ENCODE measurements around the gene CEPT1. TPM values are rescaled to one million over a fixed set of nuclear protein-coding genes. Genes with fewer than 3 reads are reported as not detected.

The CEPT1 gene
- total RNA-seq, 1 experiment from 2014 or later: 30.9 TPM

GRCh38 chr1:111099289-111099688 lies 40.7 kb upstream of the CEPT1 start:
- Histone ChIP-seq H3K27ac (ENCODE audit: low read depth, low read length, poor library complexity, severe bottlenecking) (no peak overlapping the region), H3K4me1 (ENCODE audit: insufficient read depth, low read length, poor library complexity, severe bottlenecking) (no peaks in the 10 kb centered on the region), H3K9me3 (ENCODE audit: low read depth, low read length, poor library complexity, severe bottlenecking) (peaks cover 7% of the 10 kb centered on the region), H3K27me3 (replicated peaks; ENCODE audit: insufficient read depth, low read depth, low read length, poor library complexity) (no peaks in the 10 kb centered on the region), H3K36me3 (ENCODE audit: insufficient read depth, low read length, poor library complexity, severe bottlenecking) (no peaks in the 10 kb centered on the region), H3K4me3 (ENCODE audit: low read depth, low read length, poor library complexity, severe bottlenecking) (no peak overlapping the region)
- ChIA-PET CTCF (no interaction called here), POLR2A (ENCODE audit: low non-redundant PET) (no interaction called here)
- BruUV-seq (replicated peaks): no TSS peak
- intact Hi-C loops (cut with micrococcal nuclease; ENCODE audit: unreplicated experiment): no loop called here
- no peak for DNase-seq (ENCODE audit: low spot score)
- TF ChIP-seq EZH2 (IDR thresholded peaks at IDR 0.05; ENCODE audit: borderline replicate concordance, low read depth, low read length, poor library complexity, severe bottlenecking): no peak
- TF ChIP-seq, protein P1, sequence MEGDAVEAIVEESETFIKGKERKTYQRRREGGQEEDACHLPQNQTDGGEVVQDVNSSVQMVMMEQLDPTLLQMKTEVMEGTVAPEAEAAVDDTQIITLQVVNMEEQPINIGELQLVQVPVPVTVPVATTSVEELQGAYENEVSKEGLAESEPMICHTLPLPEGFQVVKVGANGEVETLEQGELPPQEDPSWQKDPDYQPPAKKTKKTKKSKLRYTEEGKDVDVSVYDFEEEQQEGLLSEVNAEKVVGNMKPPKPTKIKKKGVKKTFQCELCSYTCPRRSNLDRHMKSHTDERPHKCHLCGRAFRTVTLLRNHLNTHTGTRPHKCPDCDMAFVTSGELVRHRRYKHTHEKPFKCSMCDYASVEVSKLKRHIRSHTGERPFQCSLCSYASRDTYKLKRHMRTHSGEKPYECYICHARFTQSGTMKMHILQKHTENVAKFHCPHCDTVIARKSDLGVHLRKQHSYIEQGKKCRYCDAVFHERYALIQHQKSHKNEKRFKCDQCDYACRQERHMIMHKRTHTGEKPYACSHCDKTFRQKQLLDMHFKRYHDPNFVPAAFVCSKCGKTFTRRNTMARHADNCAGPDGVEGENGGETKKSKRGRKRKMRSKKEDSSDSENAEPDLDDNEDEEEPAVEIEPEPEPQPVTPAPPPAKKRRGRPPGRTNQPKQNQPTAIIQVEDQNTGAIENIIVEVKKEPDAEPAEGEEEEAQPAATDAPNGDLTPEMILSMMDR (conservative IDR thresholded peaks at IDR 0.05; ENCODE audit: low read depth, low read length): no peak

- H3K4me3 ChIP-seq (ENCODE audit: low read depth, low read length, poor library complexity, severe bottlenecking): no peak overlapping the region
- ChIA-PET POLR2A (ENCODE audit: low non-redundant PET) (no interaction called here), CTCF (no interaction called here)
- H3K9me3 ChIP-seq (ENCODE audit: low read depth, low read length, poor library complexity, severe bottlenecking): peaks cover 7% of the 10 kb centered on the region
- BruUV-seq (replicated peaks): no TSS peak
- H3K36me3 ChIP-seq (ENCODE audit: insufficient read depth, low read length, poor library complexity, severe bottlenecking): no peaks in the 10 kb centered on the region
- no peak for DNase-seq (ENCODE audit: low spot score)
- H3K4me1 ChIP-seq (ENCODE audit: insufficient read depth, low read length, poor library complexity, severe bottlenecking): no peaks in the 10 kb centered on the region
- no peaks in the 10 kb centered on the region for H3K27me3 ChIP-seq (replicated peaks; ENCODE audit: insufficient read depth, low read depth, low read length, poor library complexity)
- intact Hi-C loops (cut with micrococcal nuclease; ENCODE audit: unreplicated experiment): no loop called here
- TF ChIP-seq EZH2 (IDR thresholded peaks at IDR 0.05; ENCODE audit: borderline replicate concordance, low read depth, low read length, poor library complexity, severe bottlenecking): no peak
- TF ChIP-seq, protein P1 (conservative IDR thresholded peaks at IDR 0.05; ENCODE audit: low read depth, low read length): no peak
- H3K27ac ChIP-seq (ENCODE audit: low read depth, low read length, poor library complexity, severe bottlenecking): no peak overlapping the region
Measured at GRCh38 chr1:111101854-111102642, 38.0 kb upstream of the CEPT1 start.

GRCh38 chr1:111104981-111105380 lies 35.0 kb upstream of the CEPT1 start:
- H3K4me3 ChIP-seq (ENCODE audit: low read depth, low read length, poor library complexity, severe bottlenecking): no peak overlapping the region
- H3K36me3 ChIP-seq (ENCODE audit: insufficient read depth, low read length, poor library complexity, severe bottlenecking): no peaks in the 10 kb centered on the region
- H3K4me1 ChIP-seq (ENCODE audit: insufficient read depth, low read length, poor library complexity, severe bottlenecking): no peaks in the 10 kb centered on the region
- intact Hi-C loops (cut with micrococcal nuclease; ENCODE audit: unreplicated experiment): no loop called here
- no peak for DNase-seq (ENCODE audit: low spot score)
- peaks cover 7% of the 10 kb centered on the region for H3K9me3 ChIP-seq (ENCODE audit: low read depth, low read length, poor library complexity, severe bottlenecking)
- H3K27me3 ChIP-seq (replicated peaks; ENCODE audit: insufficient read depth, low read depth, low read length, poor library complexity): no peaks in the 10 kb centered on the region
- BruUV-seq (replicated peaks): no TSS peak
- CTCF ChIA-PET: no interaction called here
- POLR2A ChIA-PET (ENCODE audit: low non-redundant PET): no interaction called here
- no peak overlapping the region for H3K27ac ChIP-seq (ENCODE audit: low read depth, low read length, poor library complexity, severe bottlenecking)
- TF ChIP-seq EZH2 (IDR thresholded peaks at IDR 0.05; ENCODE audit: borderline replicate concordance, low read depth, low read length, poor library complexity, severe bottlenecking): no peak
- TF ChIP-seq, protein P1 (conservative IDR thresholded peaks at IDR 0.05; ENCODE audit: low read depth, low read length): no peak
